Activated CD8-positive, alpha-beta memory T cell treated with anti-CD3 and anti-CD28 coated beads for 48 hours (primary cell): ENCODE measurements around the gene MTG2.

Source experiments
- DNase-seq, 3 experiments: peaks; one replicate each; pipeline ENCODE4 v3.0.0-alpha.2; 2020; ENCODE audit warnings: low read depth in 2 of 3, low spot score in 2 of 3

Gene MTG2

GRCh38 chr20:62162765-62163484, 19.9 kb upstream of the MTG2 start:
- DNase-seq, result no peak

GRCh38 chr20:62163485-62163865, 19.4 kb upstream of the MTG2 start:
- DNase-seq, result no peak

- no peak for DNase-seq
Observed at GRCh38 chr20:62163986-62164762, 18.7 kb upstream of the MTG2 start.

- DNase-seq, result no peak
Observed at GRCh38 chr20:62164879-62165761, 17.7 kb upstream of the MTG2 start.

- no peak for DNase-seq
Observed at GRCh38 chr20:62165762-62166399, 16.9 kb upstream of the MTG2 start.

GRCh38 chr20:62167474-62167873, 15.4 kb upstream of the MTG2 start:
- no peak for DNase-seq

GRCh38 chr20:62168061-62168460, 14.8 kb upstream of the MTG2 start:
- DNase-seq, result no peak

- no peak for DNase-seq
Observed at GRCh38 chr20:62168890-62169435, 13.9 kb upstream of the MTG2 start.

GRCh38 chr20:62170536-62170935, 12.3 kb upstream of the MTG2 start:
- no peak for DNase-seq

- no peak for DNase-seq
Observed at GRCh38 chr20:62171245-62171644, 11.6 kb upstream of the MTG2 start.

GRCh38 chr20:62172666-62173065, 10.2 kb upstream of the MTG2 start:
- no peak for DNase-seq

- no peak for DNase-seq
Observed at GRCh38 chr20:62174021-62174804, 8.6 kb upstream of the MTG2 start.

GRCh38 chr20:62174870-62175624, 7.8 kb upstream of the MTG2 start:
- DNase-seq, result no peak

- no peak for DNase-seq
Observed at GRCh38 chr20:62175711-62176110, 7.1 kb upstream of the MTG2 start.

GRCh38 chr20:62176866-62177265, 6.0 kb upstream of the MTG2 start:
- DNase-seq, result no peak

- no peak for DNase-seq
Observed at GRCh38 chr20:62177307-62177706, 5.5 kb upstream of the MTG2 start.

GRCh38 chr20:62178316-62179161, 4.3 kb upstream of the MTG2 start:
- no peak for DNase-seq

- no peak for DNase-seq
Observed at GRCh38 chr20:62179162-62179504, 3.7 kb upstream of the MTG2 start.

- no peak for DNase-seq
Observed at GRCh38 chr20:62181808-62182207, 1.0 kb upstream of the MTG2 start.
